HG02798 (cell line): ENCODE results near the gene BRME1.
A peak's percentile ranks its signal among the peaks of the same experiment; 100 is the strongest.

Experiments
- ATAC-seq: cut with Tn5 transposase; IDR thresholded peaks from one replicate; pipeline ENCODE4 v1.9.1; 2021; ENCODE audit warnings: mild to moderate bottlenecking; ENCODE audit not compliant: unreplicated experiment, poor library complexity

The BRME1 gene

GRCh38 chr19:13892870-13893269 lies 13.0 kb downstream of the BRME1 start:
- ATAC-seq, result no peak

GRCh38 chr19:13890136-13890535 lies 15.8 kb downstream of the BRME1 start:
- ATAC-seq, result no peak

- ATAC-seq, result no peak
Observed at GRCh38 chr19:13888281-13888680, 17.6 kb downstream of the BRME1 start.

- no peak for ATAC-seq
Observed at GRCh38 chr19:13887517-13887916, 18.4 kb downstream of the BRME1 start.

- no peak for ATAC-seq
Observed at GRCh38 chr19:13887018-13887436, 18.9 kb downstream of the BRME1 start.

GRCh38 chr19:13885826-13886365 lies 20.0 kb downstream of the BRME1 start:
- no peak for ATAC-seq

GRCh38 chr19:13884726-13885591 lies 21.0 kb downstream of the BRME1 start:
- no peak for ATAC-seq

GRCh38 chr19:13883516-13884064 lies 22.3 kb downstream of the BRME1 start:
- ATAC-seq, result no peak

- no peak for ATAC-seq
Observed at GRCh38 chr19:13882836-13883235, 23.1 kb downstream of the BRME1 start.

- ATAC-seq, result no peak
Observed at GRCh38 chr19:13882419-13882795, 23.5 kb downstream of the BRME1 start.

GRCh38 chr19:13881692-13882418 lies 24.1 kb downstream of the BRME1 start:
- ATAC-seq, result no peak

- ATAC-seq, result no peak
Observed at GRCh38 chr19:13881251-13881691, 24.6 kb downstream of the BRME1 start.

- ATAC-seq, result peak; percentile 93
Observed at GRCh38 chr19:13880059-13881043, 25.6 kb downstream of the BRME1 start.

GRCh38 chr19:13877303-13877702 lies 28.6 kb downstream of the BRME1 start:
- ATAC-seq, result no peak

GRCh38 chr19:13876834-13877233 lies 29.1 kb downstream of the BRME1 start, which contains the start of gene NANOS3:
Gene NANOS3 (plus strand): TSS chr19:13877134. CDS start chr19:13877249, 115 bp downstream.
- no peak for ATAC-seq

- no peak for ATAC-seq
Observed at GRCh38 chr19:13875824-13876223, 30.1 kb downstream of the BRME1 start.

GRCh38 chr19:13873834-13874515 lies 31.9 kb downstream of the BRME1 start:
- no peak for ATAC-seq

- ATAC-seq, result no peak
Observed at GRCh38 chr19:13872695-13873389, 33.1 kb downstream of the BRME1 start.

- no peak for ATAC-seq
Observed at GRCh38 chr19:13872339-13872694, 33.6 kb downstream of the BRME1 start.
